Ectodermal cell (in vitro differentiated cells): ENCODE measurements around the gene RTN4RL1.
A peak's percentile ranks its signal among the peaks of the same experiment; 100 is the strongest.

Source experiments
- H3K27ac ChIP-seq: 2 replicates; pipeline ENCODE4 v1.7.0; 2013; ENCODE audit warnings: mild to moderate bottlenecking, low read depth, low read length; ENCODE audit not compliant: insufficient read depth, poor library complexity, severe bottlenecking
- H3K27me3 ChIP-seq: 2 replicates; pipeline ENCODE4 v1.7.0; 2013; ENCODE audit warnings: mild to moderate bottlenecking, low read length; ENCODE audit not compliant: insufficient read depth, control insufficient read depth, poor library complexity, severe bottlenecking
- H3K36me3 ChIP-seq: one replicate; pipeline ENCODE4 v1.7.0; 2013; ENCODE audit warnings: low read length; ENCODE audit not compliant: control insufficient read depth, insufficient read depth
- H3K4me1 ChIP-seq: one replicate; pipeline ENCODE4 v1.7.0; 2013; ENCODE audit warnings: low read length; ENCODE audit not compliant: control insufficient read depth, insufficient read depth
- H3K4me3 ChIP-seq: 2 replicates; pipeline ENCODE4 v1.7.0; 2013; ENCODE audit warnings: low read depth, low read length, control low read depth; ENCODE audit not compliant: insufficient read depth
- H3K9me3 ChIP-seq: 2 replicates; pipeline ENCODE4 v1.7.0; 2013; ENCODE audit warnings: mild to moderate bottlenecking, low read length, moderate library complexity; ENCODE audit not compliant: control insufficient read depth
- WGBS, 2 experiments: methylation state at CpG; one replicate each; pipeline ENCODE4 v1.1.7; 2013; ENCODE audit warnings: missing lambda C conversion rate in 2 of 2; 5-methylcytosine and 5-hydroxymethylcytosine counted together

RTN4RL1 gene

DNA sequence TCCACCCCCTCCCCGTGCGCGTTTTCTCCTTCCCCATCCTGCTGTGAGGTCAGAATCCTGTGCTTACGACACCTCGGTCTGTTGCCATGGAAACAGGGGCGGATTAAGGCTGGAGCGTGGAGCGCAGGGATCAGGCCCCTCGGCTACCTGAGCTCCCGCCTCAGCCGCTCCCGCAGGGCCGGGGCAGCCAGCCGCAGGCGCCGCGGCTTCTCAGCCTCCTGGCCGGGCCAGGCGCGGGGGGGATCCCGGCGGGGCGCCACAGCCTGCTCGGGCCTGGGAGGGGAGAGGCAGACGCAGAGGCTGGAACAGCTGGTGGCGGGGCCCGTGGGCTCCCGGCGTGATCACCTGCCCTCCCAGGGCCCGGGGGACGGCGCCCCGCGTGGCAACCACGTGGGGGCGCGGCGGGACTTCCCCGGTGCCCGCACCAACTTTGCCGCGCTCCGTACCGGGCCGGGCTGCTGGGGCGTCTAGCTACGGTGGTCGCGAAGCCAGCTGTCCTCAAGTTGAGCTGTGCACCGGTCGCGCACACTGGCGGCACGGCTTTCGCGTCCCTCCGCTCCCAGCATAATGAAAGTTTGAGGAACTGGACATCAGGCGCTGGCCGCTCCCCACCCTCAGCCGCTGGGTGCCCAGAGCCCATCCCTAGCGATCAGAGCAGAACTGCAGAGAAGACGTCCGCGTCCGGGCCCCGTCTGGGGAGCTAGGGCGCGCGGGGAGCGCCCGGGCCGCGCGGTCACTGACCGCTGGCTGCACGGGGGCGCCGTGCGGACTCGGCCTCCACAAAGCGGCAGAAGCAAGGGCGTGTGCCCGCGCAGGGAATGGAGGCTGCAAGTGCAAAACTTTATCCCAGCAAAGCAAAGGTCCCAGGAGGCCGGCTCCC lies 1.2 kb downstream of the RTN4RL1 start:
- H3K9me3 ChIP-seq, result no peaks in the 10 kb centered on the region
- peaks cover 80% of the 10 kb centered on the region for H3K27me3 ChIP-seq
- no peak overlapping the region for H3K27ac ChIP-seq
- 1 to 2% methylated on average over 85 of the region's 85 CpGs for WGBS, 2 experiments
- peak overlapping the region; percentile 58 for H3K4me3 ChIP-seq
- H3K4me1 ChIP-seq, result peaks cover 20% of the 10 kb centered on the region
- H3K36me3 ChIP-seq, result no peaks in the 10 kb centered on the region

DNA sequence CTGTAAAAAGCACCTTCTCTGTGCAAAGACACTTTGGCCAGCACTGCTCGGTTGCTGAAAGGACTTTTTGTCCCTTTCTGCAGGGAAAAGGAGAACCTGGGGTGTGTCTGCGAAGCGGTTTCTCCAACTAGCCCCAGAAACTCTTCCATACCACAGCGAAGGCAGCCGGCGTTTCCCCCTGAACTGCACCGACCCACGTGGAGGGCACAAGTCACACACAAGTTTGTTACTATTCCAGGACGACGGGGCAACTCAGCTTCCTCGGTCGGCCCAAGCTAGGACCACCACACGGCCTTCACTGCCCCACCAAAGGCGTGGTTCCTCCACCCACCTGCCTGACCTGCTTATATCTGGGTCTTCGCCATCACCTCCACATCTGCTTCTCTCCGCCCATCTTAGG lies 1.9 kb downstream of the RTN4RL1 start:
- Histone ChIP-seq H3K27me3 (peaks cover 75% of the 10 kb centered on the region), H3K36me3 (no peaks in the 10 kb centered on the region), H3K4me3 (no peak overlapping the region), H3K27ac (no peak overlapping the region), H3K9me3 (no peaks in the 10 kb centered on the region), H3K4me1 (peaks cover 17% of the 10 kb centered on the region)
- WGBS, 2 experiments, result 36 to 37% methylated on average over 16 of the region's 16 CpGs

DNA sequence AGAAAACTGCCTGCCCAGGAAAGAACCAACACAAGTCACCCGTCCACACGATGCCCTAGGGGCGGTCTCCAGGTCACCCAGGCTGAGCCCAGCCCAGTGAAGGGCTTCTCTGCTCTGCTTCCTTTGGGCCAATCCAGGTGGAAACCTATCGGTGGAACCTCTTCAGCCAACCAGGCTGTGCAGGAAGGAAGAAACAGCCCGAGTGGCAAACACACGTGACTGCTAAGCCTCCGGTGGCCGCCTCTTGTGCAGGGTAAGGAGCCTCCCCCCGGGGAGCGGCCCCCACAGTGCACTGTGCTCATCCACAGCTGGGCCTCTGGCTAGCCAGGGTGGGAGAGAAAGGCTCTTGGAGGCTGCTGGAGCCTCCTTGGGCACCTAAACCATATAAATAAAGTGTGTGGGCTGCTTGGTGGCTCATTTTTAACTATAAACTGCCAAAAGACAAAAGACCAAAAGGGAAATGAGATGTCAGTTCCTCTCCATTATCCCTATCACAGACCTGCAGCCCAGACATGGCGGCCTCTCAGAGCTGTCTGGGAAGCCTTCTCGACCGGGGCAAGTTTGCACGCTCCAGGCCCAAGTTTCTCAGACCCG lies 2.4 kb downstream of the RTN4RL1 start:
- Histone ChIP-seq H3K4me1 (peaks cover 15% of the 10 kb centered on the region), H3K27ac (no peak overlapping the region), H3K27me3 (peaks cover 70% of the 10 kb centered on the region), H3K36me3 (no peaks in the 10 kb centered on the region), H3K9me3 (no peaks in the 10 kb centered on the region), H3K4me3 (no peak overlapping the region)
- 85% methylated on average over 15 of the region's 15 CpGs for WGBS, 2 experiments

DNA sequence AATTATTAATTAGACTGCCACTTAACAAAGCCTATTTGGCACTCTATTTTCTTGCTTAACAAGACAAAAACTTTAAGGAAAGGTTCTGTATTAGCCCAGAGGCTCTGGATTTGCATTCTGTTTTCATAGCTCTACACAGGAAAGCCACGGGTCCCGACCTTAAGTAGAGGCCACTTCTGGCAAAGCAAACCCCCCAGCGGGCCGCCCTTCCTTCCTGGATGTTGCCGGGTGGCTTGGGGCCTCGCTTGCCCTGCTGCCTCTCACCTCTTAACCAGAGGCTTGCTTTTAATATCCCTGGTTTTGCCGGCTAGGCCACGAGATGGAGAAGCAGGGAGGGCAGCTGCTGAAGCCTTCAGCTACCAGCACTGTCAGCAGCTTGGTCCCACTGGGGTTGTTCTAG lies 4.4 kb downstream of the RTN4RL1 start:
- H3K9me3 ChIP-seq, result no peaks in the 10 kb centered on the region
- peaks cover 50% of the 10 kb centered on the region for H3K27me3 ChIP-seq
- WGBS, 2 experiments, result 78% methylated on average over 8 of the region's 8 CpGs
- H3K4me3 ChIP-seq, result no peak overlapping the region
- H3K4me1 ChIP-seq, result peaks cover 15% of the 10 kb centered on the region
- H3K27ac ChIP-seq, result no peak overlapping the region
- H3K36me3 ChIP-seq, result no peaks in the 10 kb centered on the region

DNA sequence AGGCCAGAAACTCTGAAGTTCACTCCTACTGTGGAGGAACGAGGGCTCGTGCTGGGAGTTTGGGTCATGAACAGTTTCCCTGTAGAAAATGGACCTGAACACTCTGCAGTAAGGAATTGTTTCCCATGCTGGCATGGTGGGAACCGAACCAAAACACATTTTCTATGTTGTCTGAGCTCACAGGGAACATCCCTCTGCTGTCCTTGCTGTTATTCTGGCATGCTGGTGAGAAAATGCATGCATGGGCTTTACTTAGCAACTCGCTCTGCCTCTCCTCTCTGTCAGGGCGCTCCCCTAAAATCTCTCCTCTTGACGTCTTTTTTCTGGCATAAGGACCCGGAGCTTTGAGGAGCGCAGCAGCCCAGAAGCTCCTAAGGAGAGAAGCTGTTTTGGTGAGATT lies 5.4 kb downstream of the RTN4RL1 start:
- H3K36me3 ChIP-seq, result no peaks in the 10 kb centered on the region
- no peak overlapping the region for H3K27ac ChIP-seq
- peaks cover 15% of the 10 kb centered on the region for H3K4me1 ChIP-seq
- H3K4me3 ChIP-seq, result no peak overlapping the region
- WGBS, 2 experiments, result 89 to 95% methylated on average over 8 of the region's 8 CpGs
- no peaks in the 10 kb centered on the region for H3K9me3 ChIP-seq
- peaks cover 40% of the 10 kb centered on the region for H3K27me3 ChIP-seq

DNA sequence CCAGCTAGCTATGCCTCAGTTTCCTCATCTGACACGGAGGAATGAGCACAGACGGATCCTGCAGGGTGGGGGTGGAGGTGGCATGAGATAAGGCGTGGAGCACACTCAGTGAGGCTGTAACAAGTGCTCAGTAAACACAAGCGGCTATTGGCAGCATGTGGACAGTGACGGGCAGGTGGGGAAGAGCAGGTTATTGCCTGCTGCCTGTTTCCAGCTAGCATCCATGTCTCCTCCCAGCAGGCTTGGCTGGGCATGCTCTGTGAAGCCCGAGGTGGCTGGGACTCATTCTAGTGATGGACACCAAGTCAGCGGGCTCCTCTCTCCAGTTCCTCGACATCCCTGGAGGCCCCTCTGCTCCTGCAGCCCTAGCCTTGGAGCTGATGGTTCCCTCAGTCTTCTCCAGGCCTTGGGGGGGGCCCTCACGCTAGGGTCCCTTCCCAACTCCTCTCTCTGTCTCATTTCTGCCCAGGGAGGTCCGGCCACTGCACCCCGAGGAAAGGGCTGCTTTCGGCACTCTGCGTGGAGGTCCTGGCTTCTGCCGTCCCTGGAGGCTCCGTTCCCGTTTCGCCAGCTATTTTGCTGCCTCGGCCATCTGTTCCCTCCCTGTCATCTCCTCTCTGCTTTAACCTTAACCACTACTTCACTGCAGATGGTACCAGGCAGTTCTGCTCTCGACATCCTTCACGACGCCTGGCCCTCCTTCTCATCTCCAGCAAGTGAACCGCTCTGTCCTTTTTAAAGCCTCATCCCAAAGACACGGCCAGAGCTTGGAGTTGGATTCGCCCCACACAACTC lies 6.2 kb downstream of the RTN4RL1 start:
- Histone ChIP-seq H3K4me3 (no peak overlapping the region), H3K9me3 (no peaks in the 10 kb centered on the region), H3K27ac (no peak overlapping the region), H3K36me3 (no peaks in the 10 kb centered on the region), H3K27me3 (peaks cover 32% of the 10 kb centered on the region), H3K4me1 (peaks cover 15% of the 10 kb centered on the region)
- 89 to 90% methylated on average over 24 of the region's 24 CpGs for WGBS, 2 experiments

GRCh38 chr17:2017274-2017941 lies 7.7 kb downstream of the RTN4RL1 start:
- peaks cover 10% of the 10 kb centered on the region for H3K4me1 ChIP-seq
- H3K4me3 ChIP-seq, result no peak overlapping the region
- H3K27ac ChIP-seq, result no peak overlapping the region
- H3K36me3 ChIP-seq, result no peaks in the 10 kb centered on the region
- H3K27me3 ChIP-seq, result peaks cover 19% of the 10 kb centered on the region
- H3K9me3 ChIP-seq, result no peaks in the 10 kb centered on the region
- WGBS, 2 experiments, result 92% methylated on average over 19 of the region's 19 CpGs

DNA sequence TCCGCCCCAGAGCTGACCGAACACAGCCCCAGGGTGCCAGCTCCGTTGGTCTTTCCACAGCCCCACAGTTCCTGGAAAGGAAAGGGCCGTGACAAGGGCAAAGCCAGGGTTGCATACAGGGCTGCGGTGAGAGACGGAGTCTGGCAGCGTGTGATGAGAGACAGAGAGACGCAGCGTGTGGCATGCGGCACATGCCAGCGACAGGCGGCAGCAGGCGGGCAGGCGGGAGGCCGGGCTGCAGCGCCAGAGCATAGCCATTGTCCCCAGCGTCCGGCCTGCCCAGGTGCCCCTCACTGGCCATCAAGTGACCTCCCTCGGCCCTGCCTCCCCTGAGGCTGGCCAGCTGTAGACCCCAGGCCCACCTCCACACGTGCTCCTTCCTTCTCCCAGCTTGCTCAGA lies 8.6 kb downstream of the RTN4RL1 start:
- peaks cover 18% of the 10 kb centered on the region for H3K27me3 ChIP-seq
- no peaks in the 10 kb centered on the region for H3K9me3 ChIP-seq
- 90% methylated on average over 20 of the region's 20 CpGs for WGBS, 2 experiments
- no peaks in the 10 kb centered on the region for H3K36me3 ChIP-seq
- H3K4me1 ChIP-seq, result peaks cover 19% of the 10 kb centered on the region
- no peak overlapping the region for H3K27ac ChIP-seq
- no peak overlapping the region for H3K4me3 ChIP-seq

- Histone ChIP-seq H3K9me3 (no peaks in the 10 kb centered on the region), H3K4me1 (peaks cover 19% of the 10 kb centered on the region), H3K27me3 (peaks cover 15% of the 10 kb centered on the region), H3K36me3 (no peaks in the 10 kb centered on the region), H3K4me3 (no peak overlapping the region), H3K27ac (no peak overlapping the region)
- 95% methylated on average over 14 of the region's 14 CpGs for WGBS, 2 experiments
Measured at GRCh38 chr17:2015314-2015713, 9.8 kb downstream of the RTN4RL1 start.

DNA sequence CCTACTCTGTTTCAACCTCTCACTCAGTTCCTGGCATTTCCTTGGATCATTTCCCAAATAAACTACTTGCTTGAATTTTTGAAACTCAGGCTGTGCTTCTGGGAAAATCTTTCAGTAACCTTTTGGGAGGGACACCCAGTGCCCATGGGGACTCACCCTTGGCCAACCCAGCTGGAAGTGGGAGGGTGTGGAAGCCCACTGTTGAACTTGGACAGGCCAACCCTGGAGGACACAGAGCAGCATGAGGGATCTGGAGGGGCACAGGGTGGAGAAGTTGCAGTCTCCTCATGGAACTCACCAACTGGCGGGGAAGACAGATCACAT lies 11.2 kb downstream of the RTN4RL1 start:
- peaks cover 19% of the 10 kb centered on the region for H3K4me1 ChIP-seq
- no peak overlapping the region for H3K27ac ChIP-seq
- WGBS, 2 experiments, result 98 to 100% methylated on average over 1 of the region's 1 CpG
- no peaks in the 10 kb centered on the region for H3K9me3 ChIP-seq
- no peak overlapping the region for H3K4me3 ChIP-seq
- H3K36me3 ChIP-seq, result no peaks in the 10 kb centered on the region
- peaks cover 2% of the 10 kb centered on the region for H3K27me3 ChIP-seq
